ENCODE results near the gene PTPDC1. TPM values are rescaled to one million over a fixed set of nuclear protein-coding genes. Genes with fewer than 3 reads are reported as not detected.
A peak's percentile ranks its signal among the peaks of the same experiment; 100 is the strongest.

The PTPDC1 gene
- total RNA-seq, 4 donors from 2014 or later, result 15.4 to 21.6 (median 17.8) TPM

- intact Hi-C loops (cut with DNase I), result loop anchor here (1.0 kb wide), 1 partner anchor 148 kb away; no protein-coding TSS in a partner anchor
- WGBS, result 9% methylated on average over 2 of the region's 2 CpGs
- no peak overlapping the region for H3K4me3 ChIP-seq
- no peak for TF ChIP-seq EP300 (IDR thresholded peaks at IDR 0.05)
- peak in 1 of 2 donors; percentile 16 for TF ChIP-seq POLR2AphosphoS5 (IDR thresholded peaks at IDR 0.05)
- TF ChIP-seq POLR2A (IDR thresholded peaks at IDR 0.05; ENCODE audit: low read depth), result no peak
- TF ChIP-seq CTCF (IDR thresholded peaks at IDR 0.05), result peak; percentile 84 to 93 (median 85)
- H3K27ac ChIP-seq (replicated peaks in 1 of 4), result peak overlapping the region; percentile 32 to 41 (median 36)
- peaks cover 3 to 14% (median 12%) of the 10 kb centered on the region in 4 donors for H3K4me1 ChIP-seq
- H3K36me3 ChIP-seq, result peaks cover 0 to 17% (median 10%) of the 10 kb centered on the region in 4 donors
- DNase-seq (ENCODE audit: extremely low spot score), result no peak
- H3K27me3 ChIP-seq, result no peaks in the 10 kb centered on the region
- peaks cover 0 to 14% (median 4%) of the 10 kb centered on the region in 4 donors for H3K9me3 ChIP-seq
Measured at GRCh38 chr9:94065535-94065961, 18.7 kb upstream of the PTPDC1 start.

GRCh38 chr9:94068257-94068656 lies 16.0 kb upstream of the PTPDC1 start:
- no peaks in the 10 kb centered on the region for H3K9me3 ChIP-seq
- H3K27ac ChIP-seq (replicated peaks in 1 of 4), result no peak overlapping the region
- DNase-seq (ENCODE audit: extremely low spot score), result no peak
- no peaks in the 10 kb centered on the region for H3K27me3 ChIP-seq
- no peak for TF ChIP-seq POLR2A (IDR thresholded peaks at IDR 0.05; ENCODE audit: low read depth)
- no peak for TF ChIP-seq CTCF (IDR thresholded peaks at IDR 0.05)
- no peak for TF ChIP-seq EP300 (IDR thresholded peaks at IDR 0.05)
- TF ChIP-seq POLR2AphosphoS5 (IDR thresholded peaks at IDR 0.05), result no peak
- no peak overlapping the region for H3K4me3 ChIP-seq
- intact Hi-C loops (cut with DNase I), result no loop called here
- 89% methylated on average over 2 of the region's 2 CpGs for WGBS
- H3K36me3 ChIP-seq, result peaks cover 0 to 29% (median 16%) of the 10 kb centered on the region in 4 donors
- peaks cover 3 to 14% (median 12%) of the 10 kb centered on the region in 4 donors for H3K4me1 ChIP-seq

DNA sequence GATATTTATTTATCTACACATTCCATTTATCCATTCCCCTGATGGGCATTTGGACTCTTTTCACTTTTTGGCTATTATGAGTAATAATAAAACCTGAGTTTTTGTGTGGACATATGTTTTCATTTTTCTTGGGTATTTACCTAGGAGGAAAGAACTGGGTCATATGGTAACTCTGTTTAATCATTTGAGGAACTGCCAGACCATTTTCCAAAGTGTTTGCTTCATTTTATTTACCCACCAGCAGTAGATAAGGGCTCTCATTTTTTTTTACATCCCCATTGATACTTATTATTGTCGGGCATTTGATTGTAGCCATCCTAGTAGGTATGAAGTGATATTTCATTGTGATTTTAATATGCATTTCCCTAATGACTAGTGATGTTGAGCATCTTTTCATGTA lies 7.7 kb upstream of the PTPDC1 start:
- Histone ChIP-seq H3K4me3 (no peak overlapping the region), H3K36me3 (peaks cover 0 to 21% (median 18%) of the 10 kb centered on the region in 4 donors), H3K27me3 (no peaks in the 10 kb centered on the region), H3K27ac (replicated peaks in 1 of 4) (no peak overlapping the region), H3K4me1 (no peaks in the 10 kb centered on the region), H3K9me3 (no peaks in the 10 kb centered on the region)
- WGBS, result 97% methylated on average over 1 of the region's 1 CpG
- intact Hi-C loops (cut with DNase I), result no loop called here
- TF ChIP-seq EP300 (IDR thresholded peaks at IDR 0.05), result no peak
- TF ChIP-seq POLR2AphosphoS5 (IDR thresholded peaks at IDR 0.05), result no peak
- TF ChIP-seq POLR2A (IDR thresholded peaks at IDR 0.05; ENCODE audit: low read depth), result no peak
- no peak for DNase-seq (ENCODE audit: extremely low spot score)

- Histone ChIP-seq H3K4me1 (peaks cover 0 to 11% (median 6%) of the 10 kb centered on the region in 4 donors), H3K36me3 (peaks cover 0 to 14% (median 11%) of the 10 kb centered on the region in 4 donors), H3K4me3 (no peak overlapping the region), H3K27me3 (no peaks in the 10 kb centered on the region), H3K27ac (replicated peaks in 1 of 4) (no peak overlapping the region), H3K9me3 (no peaks in the 10 kb centered on the region)
- intact Hi-C loops (cut with DNase I), result no loop called here
- TF ChIP-seq CTCF (IDR thresholded peaks at IDR 0.05), result no peak
- TF ChIP-seq POLR2AphosphoS5 (IDR thresholded peaks at IDR 0.05), result no peak
- no peak for TF ChIP-seq EP300 (IDR thresholded peaks at IDR 0.05)
- no peak for TF ChIP-seq POLR2A (IDR thresholded peaks at IDR 0.05; ENCODE audit: low read depth)
- no peak for DNase-seq (ENCODE audit: extremely low spot score)
- WGBS, result 73% methylated on average over 2 of the region's 2 CpGs
Measured at GRCh38 chr9:94078086-94078485, 6.2 kb upstream of the PTPDC1 start.

DNA sequence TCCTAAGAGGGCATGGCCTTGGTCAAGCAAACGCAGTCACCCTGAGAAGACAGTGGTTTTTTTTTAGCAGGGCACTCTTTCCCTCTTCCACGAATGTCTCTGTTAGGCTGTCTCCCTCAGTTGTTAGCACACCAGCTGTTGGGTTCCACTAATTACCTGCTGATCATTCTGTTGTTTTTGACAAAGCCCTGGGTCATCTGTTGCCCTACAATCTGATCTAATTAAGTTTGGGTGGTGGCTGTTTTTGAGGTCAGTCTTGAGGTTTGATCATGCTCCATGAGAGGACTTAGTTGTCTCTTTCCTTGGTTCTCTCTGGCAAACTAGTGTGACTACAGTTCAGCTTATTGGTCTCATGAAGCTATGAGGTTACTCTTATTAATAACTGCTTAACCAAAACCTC lies 5.0 kb upstream of the PTPDC1 start:
- Histone ChIP-seq H3K4me3 (no peak overlapping the region), H3K9me3 (no peaks in the 10 kb centered on the region), H3K27ac (replicated peaks in 1 of 4) (no peak overlapping the region), H3K27me3 (no peaks in the 10 kb centered on the region), H3K4me1 (peaks cover 0 to 13% (median 6%) of the 10 kb centered on the region in 4 donors), H3K36me3 (peaks cover 0 to 10% (median 8%) of the 10 kb centered on the region in 4 donors)
- WGBS, result 92% methylated on average over 2 of the region's 2 CpGs
- no peak for TF ChIP-seq EP300 (IDR thresholded peaks at IDR 0.05)
- TF ChIP-seq POLR2A (IDR thresholded peaks at IDR 0.05; ENCODE audit: low read depth), result no peak
- TF ChIP-seq CTCF (IDR thresholded peaks at IDR 0.05), result no peak
- TF ChIP-seq POLR2AphosphoS5 (IDR thresholded peaks at IDR 0.05), result no peak
- intact Hi-C loops (cut with DNase I), result no loop called here
- DNase-seq (ENCODE audit: extremely low spot score), result peak; percentile 39
